ENCODE results near the gene INTS4.
"Not testable (repeated sequence)": the region's sequence is repeated elsewhere in the genome, so short reads cannot be mapped to it uniquely, and the experiment has no call there.

INTS4 gene

GRCh38 chr11:77865805-77866204, 128.7 kb downstream of the INTS4 start:
- Histone ChIP-seq H3K27me3 (ENCODE audit: control insufficient read depth in 2 of 2, insufficient read depth in 2 of 2, low read length in 2 of 2) (no peaks in the 10 kb centered on the region), H3K36me3 (ENCODE audit: control insufficient read depth in 2 of 2, insufficient read depth in 2 of 2, low read length in 2 of 2) (peaks cover 8 to 11% of the 10 kb centered on the region in 2 donors), H3K9me3 (ENCODE audit: control insufficient read depth in 2 of 2, low read length in 2 of 2) (no peaks in the 10 kb centered on the region), H3K27ac (ENCODE audit: low read depth in 2 of 2, low read length in 2 of 2) (no peak overlapping the region), H3K9ac (ENCODE audit: low read depth in 1 of 2, low read length in 2 of 2) (no peak overlapping the region), H3K4me1 (ENCODE audit: control insufficient read depth in 2 of 2, insufficient read depth in 2 of 2, low read length in 2 of 2) (no peaks in the 10 kb centered on the region), H3K4me3 (ENCODE audit: low read length in 2 of 2) (no peak overlapping the region)

GRCh38 chr11:77861444-77861843, 133.0 kb downstream of the INTS4 start:
- not testable (repeated sequence) for H3K4me1 ChIP-seq (ENCODE audit: control insufficient read depth in 2 of 2, insufficient read depth in 2 of 2, low read length in 2 of 2); H3K9ac ChIP-seq (ENCODE audit: low read depth in 1 of 2, low read length in 2 of 2); H3K27me3 ChIP-seq (ENCODE audit: control insufficient read depth in 2 of 2, insufficient read depth in 2 of 2, low read length in 2 of 2); H3K36me3 ChIP-seq (ENCODE audit: control insufficient read depth in 2 of 2, insufficient read depth in 2 of 2, low read length in 2 of 2); H3K27ac ChIP-seq (ENCODE audit: low read depth in 2 of 2, low read length in 2 of 2); H3K4me3 ChIP-seq (ENCODE audit: low read length in 2 of 2); H3K9me3 ChIP-seq (ENCODE audit: control insufficient read depth in 2 of 2, low read length in 2 of 2)

GRCh38 chr11:77857906-77858457, 136.5 kb downstream of the INTS4 start:
- H3K36me3 ChIP-seq (ENCODE audit: control insufficient read depth in 2 of 2, insufficient read depth in 2 of 2, low read length in 2 of 2), result peaks cover 13 to 14% of the 10 kb centered on the region in 2 donors
- not testable (repeated sequence) for H3K9ac ChIP-seq (ENCODE audit: low read depth in 1 of 2, low read length in 2 of 2); H3K4me3 ChIP-seq (ENCODE audit: low read length in 2 of 2); H3K9me3 ChIP-seq (ENCODE audit: control insufficient read depth in 2 of 2, low read length in 2 of 2); H3K4me1 ChIP-seq (ENCODE audit: control insufficient read depth in 2 of 2, insufficient read depth in 2 of 2, low read length in 2 of 2); H3K27ac ChIP-seq (ENCODE audit: low read depth in 2 of 2, low read length in 2 of 2); H3K27me3 ChIP-seq (ENCODE audit: control insufficient read depth in 2 of 2, insufficient read depth in 2 of 2, low read length in 2 of 2)

- Histone ChIP-seq H3K4me1 (ENCODE audit: control insufficient read depth in 2 of 2, insufficient read depth in 2 of 2, low read length in 2 of 2) (no peaks in the 10 kb centered on the region), H3K27ac (ENCODE audit: low read depth in 2 of 2, low read length in 2 of 2) (no peak overlapping the region), H3K9me3 (ENCODE audit: control insufficient read depth in 2 of 2, low read length in 2 of 2) (peaks cover 4% of the 10 kb centered on the region in 2 donors)
Measured at GRCh38 chr11:77854838-77855237, 139.6 kb downstream of the INTS4 start.

GRCh38 chr11:77851503-77851902, 143.0 kb downstream of the INTS4 start:
- Histone ChIP-seq H3K27me3 (ENCODE audit: control insufficient read depth in 2 of 2, insufficient read depth in 2 of 2, low read length in 2 of 2) (no peaks in the 10 kb centered on the region), H3K36me3 (ENCODE audit: control insufficient read depth in 2 of 2, insufficient read depth in 2 of 2, low read length in 2 of 2) (peaks cover 9 to 20% of the 10 kb centered on the region in 2 donors), H3K4me3 (ENCODE audit: low read length in 2 of 2) (no peak overlapping the region), H3K4me1 (ENCODE audit: control insufficient read depth in 2 of 2, insufficient read depth in 2 of 2, low read length in 2 of 2) (no peaks in the 10 kb centered on the region), H3K9me3 (ENCODE audit: control insufficient read depth in 2 of 2, low read length in 2 of 2) (peaks cover 4% of the 10 kb centered on the region in 2 donors), H3K9ac (ENCODE audit: low read depth in 1 of 2, low read length in 2 of 2) (no peak overlapping the region), H3K27ac (ENCODE audit: low read depth in 2 of 2, low read length in 2 of 2) (no peak overlapping the region)

More at GRCh38 chr11:77854838-77855237, 139.6 kb downstream of the INTS4 start:
- Histone ChIP-seq H3K27me3 (ENCODE audit: control insufficient read depth in 2 of 2, insufficient read depth in 2 of 2, low read length in 2 of 2) (no peaks in the 10 kb centered on the region), H3K4me3 (ENCODE audit: low read length in 2 of 2) (no peak overlapping the region), H3K9ac (ENCODE audit: low read depth in 1 of 2, low read length in 2 of 2) (no peak overlapping the region), H3K36me3 (ENCODE audit: control insufficient read depth in 2 of 2, insufficient read depth in 2 of 2, low read length in 2 of 2) (peaks cover 13 to 17% of the 10 kb centered on the region in 2 donors)

- not testable (repeated sequence) for H3K9ac ChIP-seq (ENCODE audit: low read depth in 1 of 2, low read length in 2 of 2); H3K27me3 ChIP-seq (ENCODE audit: control insufficient read depth in 2 of 2, insufficient read depth in 2 of 2, low read length in 2 of 2); H3K4me3 ChIP-seq (ENCODE audit: low read length in 2 of 2); H3K9me3 ChIP-seq (ENCODE audit: control insufficient read depth in 2 of 2, low read length in 2 of 2); H3K36me3 ChIP-seq (ENCODE audit: control insufficient read depth in 2 of 2, insufficient read depth in 2 of 2, low read length in 2 of 2); H3K4me1 ChIP-seq (ENCODE audit: control insufficient read depth in 2 of 2, insufficient read depth in 2 of 2, low read length in 2 of 2); H3K27ac ChIP-seq (ENCODE audit: low read depth in 2 of 2, low read length in 2 of 2)
Measured at GRCh38 chr11:77843700-77844099, 150.8 kb downstream of the INTS4 start.

GRCh38 chr11:77842441-77843121, 151.9 kb downstream of the INTS4 start:
- no peaks in the 10 kb centered on the region for H3K4me1 ChIP-seq (ENCODE audit: control insufficient read depth in 2 of 2, insufficient read depth in 2 of 2, low read length in 2 of 2)
- H3K27me3 ChIP-seq (ENCODE audit: control insufficient read depth in 2 of 2, insufficient read depth in 2 of 2, low read length in 2 of 2), result no peaks in the 10 kb centered on the region
- no peak overlapping the region for H3K4me3 ChIP-seq (ENCODE audit: low read length in 2 of 2)
- no peak overlapping the region for H3K9ac ChIP-seq (ENCODE audit: low read depth in 1 of 2, low read length in 2 of 2)
- no peak overlapping the region for H3K27ac ChIP-seq (ENCODE audit: low read depth in 2 of 2, low read length in 2 of 2)
- H3K36me3 ChIP-seq (ENCODE audit: control insufficient read depth in 2 of 2, insufficient read depth in 2 of 2, low read length in 2 of 2), result peaks cover 4% of the 10 kb centered on the region in 2 donors
- H3K9me3 ChIP-seq (ENCODE audit: control insufficient read depth in 2 of 2, low read length in 2 of 2), result no peaks in the 10 kb centered on the region

GRCh38 chr11:77833302-77833701, 161.2 kb downstream of the INTS4 start:
- H3K4me1 ChIP-seq (ENCODE audit: control insufficient read depth in 2 of 2, insufficient read depth in 2 of 2, low read length in 2 of 2), result no peaks in the 10 kb centered on the region
- no peak overlapping the region for H3K27ac ChIP-seq (ENCODE audit: low read depth in 2 of 2, low read length in 2 of 2)
- H3K9me3 ChIP-seq (ENCODE audit: control insufficient read depth in 2 of 2, low read length in 2 of 2), result no peaks in the 10 kb centered on the region
- no peaks in the 10 kb centered on the region for H3K36me3 ChIP-seq (ENCODE audit: control insufficient read depth in 2 of 2, insufficient read depth in 2 of 2, low read length in 2 of 2)
- H3K27me3 ChIP-seq (ENCODE audit: control insufficient read depth in 2 of 2, insufficient read depth in 2 of 2, low read length in 2 of 2), result no peaks in the 10 kb centered on the region
- H3K4me3 ChIP-seq (ENCODE audit: low read length in 2 of 2), result no peak overlapping the region
- H3K9ac ChIP-seq (ENCODE audit: low read depth in 1 of 2, low read length in 2 of 2), result no peak overlapping the region

GRCh38 chr11:77828926-77829325, 165.5 kb downstream of the INTS4 start:
- Histone ChIP-seq H3K9me3 (ENCODE audit: control insufficient read depth in 2 of 2, low read length in 2 of 2) (no peaks in the 10 kb centered on the region), H3K36me3 (ENCODE audit: control insufficient read depth in 2 of 2, insufficient read depth in 2 of 2, low read length in 2 of 2) (no peaks in the 10 kb centered on the region), H3K9ac (ENCODE audit: low read depth in 1 of 2, low read length in 2 of 2) (no peak overlapping the region), H3K4me3 (ENCODE audit: low read length in 2 of 2) (no peak overlapping the region), H3K4me1 (ENCODE audit: control insufficient read depth in 2 of 2, insufficient read depth in 2 of 2, low read length in 2 of 2) (no peaks in the 10 kb centered on the region), H3K27me3 (ENCODE audit: control insufficient read depth in 2 of 2, insufficient read depth in 2 of 2, low read length in 2 of 2) (no peaks in the 10 kb centered on the region), H3K27ac (ENCODE audit: low read depth in 2 of 2, low read length in 2 of 2) (no peak overlapping the region)
